Astrocyte of the cerebellum (primary cell): ENCODE data around the gene PDE6D.

Source experiments
- DNase-seq: peaks from one replicate; pipeline ENCODE4 v3.0.0-alpha.2; 2011; ENCODE audit warnings: low read depth
- H3K4me3 ChIP-seq: 2 replicates; pipeline ENCODE4 v1.5.1; 2011; ENCODE audit warnings: mild to moderate bottlenecking, low read depth, low read length, moderate library complexity
- in situ Hi-C: cut with HindIII; loops from 2 replicates; pipeline ENCODE4 v1.10.0; 2017; ENCODE audit warnings: low sequenced_read_pairs
- TF ChIP-seq, protein P1 (sequence below): IDR thresholded peaks from 2 replicates; pipeline ENCODE4 v1.5.1; 2012; ENCODE audit warnings: low read length, low read depth, moderate library complexity, mild to moderate bottlenecking; ENCODE audit errors: missing control alignments

Gene PDE6D

DNA sequence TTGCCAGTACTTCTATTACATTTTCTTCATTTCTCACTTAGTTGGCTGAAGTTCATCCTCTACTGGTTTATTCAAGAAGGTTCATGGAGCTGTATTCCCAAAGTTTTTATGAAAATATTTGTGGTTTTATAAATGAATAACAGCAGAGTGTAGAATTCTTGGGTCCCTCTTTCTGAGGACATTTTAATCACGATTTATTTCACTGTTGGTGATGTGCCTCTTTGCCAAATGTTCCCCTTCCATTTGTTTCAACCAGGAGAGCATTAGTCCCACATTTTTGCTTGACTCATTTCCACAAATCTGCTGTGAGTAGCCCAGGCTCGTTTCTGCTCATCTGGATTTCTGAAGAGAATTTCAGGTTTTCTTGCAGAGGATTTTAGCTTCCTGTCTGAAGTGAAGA lies 25.9 kb upstream of the PDE6D start:
- in situ Hi-C loops: no loop called here
- TF ChIP-seq, protein P1, sequence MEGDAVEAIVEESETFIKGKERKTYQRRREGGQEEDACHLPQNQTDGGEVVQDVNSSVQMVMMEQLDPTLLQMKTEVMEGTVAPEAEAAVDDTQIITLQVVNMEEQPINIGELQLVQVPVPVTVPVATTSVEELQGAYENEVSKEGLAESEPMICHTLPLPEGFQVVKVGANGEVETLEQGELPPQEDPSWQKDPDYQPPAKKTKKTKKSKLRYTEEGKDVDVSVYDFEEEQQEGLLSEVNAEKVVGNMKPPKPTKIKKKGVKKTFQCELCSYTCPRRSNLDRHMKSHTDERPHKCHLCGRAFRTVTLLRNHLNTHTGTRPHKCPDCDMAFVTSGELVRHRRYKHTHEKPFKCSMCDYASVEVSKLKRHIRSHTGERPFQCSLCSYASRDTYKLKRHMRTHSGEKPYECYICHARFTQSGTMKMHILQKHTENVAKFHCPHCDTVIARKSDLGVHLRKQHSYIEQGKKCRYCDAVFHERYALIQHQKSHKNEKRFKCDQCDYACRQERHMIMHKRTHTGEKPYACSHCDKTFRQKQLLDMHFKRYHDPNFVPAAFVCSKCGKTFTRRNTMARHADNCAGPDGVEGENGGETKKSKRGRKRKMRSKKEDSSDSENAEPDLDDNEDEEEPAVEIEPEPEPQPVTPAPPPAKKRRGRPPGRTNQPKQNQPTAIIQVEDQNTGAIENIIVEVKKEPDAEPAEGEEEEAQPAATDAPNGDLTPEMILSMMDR: no peak
- DNase-seq: no peak
- H3K4me3 ChIP-seq: no peak overlapping the region

DNA sequence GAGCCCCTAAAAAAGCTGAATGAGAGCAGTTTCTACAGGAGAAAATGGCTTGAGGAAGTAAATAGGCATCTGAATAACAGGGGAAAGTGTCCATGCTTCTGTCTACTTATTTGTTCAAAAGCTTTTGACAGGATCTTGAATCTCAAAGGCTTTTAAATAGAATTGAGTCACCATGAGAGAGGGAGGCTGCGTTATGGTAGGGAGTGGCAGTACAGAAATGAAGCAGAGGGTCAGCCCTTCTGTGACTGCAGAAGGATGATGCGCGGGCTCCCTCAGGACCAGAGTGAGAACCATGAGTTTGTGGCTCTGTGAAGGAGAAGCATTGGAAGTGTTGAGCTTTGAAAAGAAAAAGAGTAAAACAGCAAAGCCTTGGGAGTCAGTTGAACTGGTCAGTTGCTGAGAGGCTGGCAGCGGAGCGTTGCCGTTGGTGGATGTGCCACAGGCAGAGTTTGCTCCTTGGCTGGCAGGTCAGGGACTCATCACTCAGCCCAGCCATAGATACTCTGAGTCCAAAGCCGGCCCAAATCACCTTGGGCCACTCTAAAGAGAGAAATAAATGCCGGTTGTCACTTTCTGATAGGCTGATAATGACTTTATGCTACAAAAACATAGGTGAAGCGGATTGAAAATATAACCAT lies 22.5 kb upstream of the PDE6D start:
- no peak overlapping the region for H3K4me3 ChIP-seq
- TF ChIP-seq, protein P1: no peak
- no peak for DNase-seq
- in situ Hi-C loops: no loop called here

DNA sequence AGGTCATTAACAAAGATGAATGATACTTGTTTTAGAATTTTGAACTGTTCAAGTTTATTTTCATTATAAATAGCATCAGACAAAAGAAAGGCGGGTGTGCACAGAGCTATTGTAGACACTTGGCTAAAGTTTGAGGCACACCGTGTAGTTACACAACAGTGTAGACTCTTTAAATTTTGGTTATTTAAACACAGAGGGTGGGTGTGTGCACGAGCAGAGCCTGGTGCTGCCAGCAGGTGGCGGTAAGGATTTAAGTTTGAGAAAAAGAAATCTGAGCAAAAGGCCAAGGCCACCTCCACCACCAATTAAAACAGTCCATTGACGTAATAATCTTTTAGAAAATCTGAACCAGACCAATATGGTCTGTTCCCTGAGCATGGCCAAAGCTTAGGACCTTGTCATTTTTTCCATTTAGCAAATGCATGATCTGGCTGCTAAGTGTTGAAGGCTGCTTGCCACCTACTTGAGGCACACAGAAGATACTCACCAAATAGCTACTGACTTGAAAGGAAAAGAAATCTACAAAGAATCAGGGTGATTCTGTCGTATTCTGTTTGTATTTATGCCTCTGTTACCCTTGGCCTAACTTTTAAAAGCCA lies 19.5 kb upstream of the PDE6D start:
- H3K4me3 ChIP-seq: no peak overlapping the region
- DNase-seq: no peak
- TF ChIP-seq, protein P1: peak; percentile 70
- in situ Hi-C loops: no loop called here

DNA sequence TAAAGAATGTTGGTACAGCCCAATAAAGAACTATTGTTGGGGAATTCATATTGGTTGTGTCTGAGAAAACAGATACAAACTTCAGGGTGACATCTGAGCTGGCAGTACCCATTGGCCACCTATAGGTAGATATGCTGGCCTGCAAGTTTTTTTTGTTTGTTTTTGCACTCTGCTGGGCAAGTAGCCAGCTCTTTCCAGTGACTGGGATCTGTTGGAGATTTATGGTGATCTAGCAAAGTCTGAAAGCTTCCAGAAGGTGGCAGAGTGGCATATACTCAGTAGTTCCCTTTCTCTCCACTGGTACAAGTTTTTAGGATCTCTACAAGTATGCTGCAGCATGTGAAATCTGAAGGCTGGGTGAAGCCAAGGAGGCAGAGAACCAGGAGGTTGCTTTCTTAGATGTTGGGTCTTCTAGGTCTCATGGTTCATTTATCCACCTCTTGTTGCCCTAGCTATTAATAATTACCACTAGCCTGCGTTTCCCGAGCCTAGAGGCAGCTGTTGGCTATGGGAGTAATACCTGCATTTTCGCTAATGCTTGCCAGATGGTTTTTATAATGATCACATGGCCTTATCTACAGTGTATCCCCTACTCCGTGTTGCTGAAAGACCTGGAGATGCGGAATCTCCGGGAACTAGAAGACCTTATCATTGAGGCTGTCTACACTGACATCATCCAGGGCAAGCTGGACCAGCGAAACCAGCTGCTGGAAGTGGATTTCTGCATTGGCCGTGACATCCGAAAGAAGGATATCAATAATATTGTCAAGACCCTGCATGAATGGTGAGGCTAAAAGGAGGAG lies 14.6 kb upstream of the PDE6D start:
- TF ChIP-seq, protein P1: peak; percentile 35
- H3K4me3 ChIP-seq: no peak overlapping the region
- in situ Hi-C loops: no loop called here
- peak; percentile 36 for DNase-seq

DNA sequence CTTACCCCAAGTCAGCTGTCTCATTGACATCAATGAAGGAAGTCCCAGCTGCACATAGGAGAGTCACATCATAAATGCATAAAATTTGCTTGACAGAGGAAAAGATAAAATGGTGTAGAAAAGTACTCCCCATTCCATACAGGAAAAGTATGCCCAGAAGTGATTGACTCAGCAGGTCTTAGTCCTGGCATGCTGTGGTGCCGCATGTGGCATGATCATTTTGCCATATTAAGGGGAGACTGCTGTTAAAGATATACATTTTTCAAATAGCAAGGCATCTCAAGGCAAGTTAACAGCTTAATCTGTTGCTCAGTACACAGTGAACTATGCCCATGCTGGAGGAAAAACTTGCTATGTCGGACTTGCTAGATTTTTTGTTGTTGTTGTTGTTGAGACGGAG lies 13.3 kb upstream of the PDE6D start:
- in situ Hi-C loops: no loop called here
- TF ChIP-seq, protein P1: no peak
- H3K4me3 ChIP-seq: no peak overlapping the region

DNA sequence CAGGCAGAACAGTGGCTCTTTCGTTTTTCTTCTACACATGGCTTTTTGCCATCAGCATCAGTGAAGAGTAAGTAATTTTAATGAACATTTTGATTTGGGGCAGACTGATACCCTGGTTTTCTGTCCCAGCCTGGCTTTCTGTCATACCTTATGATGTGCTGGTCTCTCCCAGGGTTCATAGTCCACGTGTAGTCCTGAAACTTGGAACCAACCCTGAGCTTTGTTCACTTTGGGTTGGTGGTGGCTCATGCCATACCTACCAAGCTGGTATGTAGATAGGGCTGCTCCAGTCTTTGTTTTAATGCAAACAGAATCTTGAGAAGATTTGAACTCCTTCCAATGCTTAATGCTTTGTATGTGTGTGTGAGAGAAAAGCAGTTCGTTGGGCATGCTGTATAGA lies 10.0 kb upstream of the PDE6D start:
- TF ChIP-seq, protein P1: no peak
- H3K4me3 ChIP-seq: no peak overlapping the region
- in situ Hi-C loops: no loop called here
- no peak for DNase-seq

More for the DNA sequence above, 13.3 kb upstream of the PDE6D start:
- DNase-seq: no peak
